Spleen (tissue), 11 donors: Measurements from ENCODE around the gene HEG1. TPM values are rescaled to one million over a fixed set of nuclear protein-coding genes. Genes with fewer than 3 reads are reported as not detected.

Experiments used
- DNase-seq: peaks from one replicate; pipeline ENCODE4 v3.0.0-alpha.2; 2020
- H3K27ac ChIP-seq, 8 donors: fragments of 200-600 bp; sonication (generic) in 7 of 8; 1 replicate in 4 of 8; 2 replicates in 4 of 8; pipeline versions ENCODE4 v1.5.0 to v1.8.0; 2016 to 2021; ENCODE audit warnings: inconsistent platforms in 4 of 8, mild to moderate bottlenecking in 4 of 8, moderate library complexity in 1 of 8
- H3K27me3 ChIP-seq, 7 donors: fragments of 200-600 bp; sonication (generic) in 6 of 7; replicated peaks in 1 of 7; 1 replicate in 4 of 7; 2 replicates in 3 of 7; pipeline versions ENCODE4 v1.5.0 to v1.8.0; 2016 to 2021; ENCODE audit warnings: inconsistent platforms in 3 of 7, mild to moderate bottlenecking in 1 of 7
- H3K36me3 ChIP-seq, 6 donors: fragments of 200-600 bp; sonication (generic) in 5 of 6; 1 replicate in 4 of 6; 2 replicates in 2 of 6; pipeline versions ENCODE4 v1.5.0 to v1.8.0; 2016 to 2021; ENCODE audit warnings: inconsistent platforms in 2 of 6
- H3K4me1 ChIP-seq, 6 donors: fragments of 200-600 bp; sonication (generic) in 5 of 6; 1 replicate in 3 of 6; 2 replicates in 3 of 6; pipeline versions ENCODE4 v1.5.0 to v1.8.0; 2016 to 2021; ENCODE audit warnings: inconsistent platforms in 3 of 6
- H3K4me3 ChIP-seq, 8 donors: fragments of 200-600 bp; sonication (generic) in 7 of 8; 1 replicate in 4 of 8; 2 replicates in 4 of 8; pipeline versions ENCODE4 v1.5.0 to v1.8.0; 2016 to 2021; ENCODE audit warnings: inconsistent platforms in 4 of 8, mild to moderate bottlenecking in 4 of 8, moderate library complexity in 2 of 8
- H3K9me3 ChIP-seq, 8 donors: fragments of 200-600 bp; sonication (generic) in 7 of 8; 1 replicate in 4 of 8; 2 replicates in 4 of 8; pipeline versions ENCODE4 v1.5.0 to v1.8.0; 2016 to 2021; ENCODE audit warnings: inconsistent platforms in 4 of 8
- POLR2A ChIP-seq, 3 donors: fragments of 450-650 bp; IDR thresholded peaks; one replicate each; pipeline ENCODE4 v1.5.1; 2017; ENCODE audit warnings: antibody characterized with exemption in 3 of 3, mild to moderate bottlenecking in 1 of 3
- POLR2AphosphoS5 ChIP-seq, 3 donors: sonication (generic); formaldehyde crosslinking; IDR thresholded peaks; one replicate each; pipeline ENCODE4 v1.5.1; 2017; ENCODE audit warnings: antibody characterized with exemption in 3 of 3
- WGBS, 5 donors: extraction: QIAGEN DNeasy Blood & Tissue Kit in 3 of 5; methylation state at CpG; one replicate each; pipeline versions ENCODE4 v1.1.5 to v1.1.7; 2013 to 2018; 5-methylcytosine and 5-hydroxymethylcytosine counted together
- intact Hi-C: fragments of 100-400 bp; cut with DNase I; formaldehyde crosslinking; loops from one replicate; pipeline ENCODE4 v1.15.0; 2023; ENCODE audit warnings: low total_unique reads
- polyA plus RNA-seq, 3 donors: library from polyadenylated mRNA; stranded (reverse); fragments of 200-250 nt; gene quantifications; one replicate each; pipeline ENCODE4 v1.2.1, GENCODE V29; 2013
- total RNA-seq, 7 donors: library from RNA; depleted of rRNA in 3 of 7; stranded (reverse); fragments of >200 nt in 3 of 7; fragmentation: NEBNext Ultra II Directional in 4 of 7; extraction: Animal tissue kit (Norgen Biotek cat#: 25700) in 4 of 7; gene quantifications; one replicate each; pipeline versions ENCODE4 v1.1.0 to v1.2.1, GENCODE V29; 2016 to 2021
- TF ChIP-seq, protein P1 (sequence below), 11 experiments: fragments of 200-600 bp in 7 of 11; fragments of 450-650 bp in 4 of 11; sonication (generic) in 4 of 11; IDR thresholded peaks in 8 of 11; conservative IDR thresholded peaks in 3 of 11; 1 replicate in 7 of 11; 2 replicates in 4 of 11; pipeline versions ENCODE4 v1.4.0 to v1.8.0; 2016 to 2021; ENCODE audit warnings: antibody characterized with exemption in 11 of 11, inconsistent platforms in 4 of 11, mild to moderate bottlenecking in 1 of 11
- donor health status: healthy with polysubstance abuse.
- donor health status: DM: no; HTN: no; CAD: no; lungs with moderate emphysema.
- donor health status: DM: no; HTN: no; CAD: no.
- donor health status: Bipolar disorder and iron deficiency.
- donor health status: healthy.
- donor health status: DM: no; HTN: no; CAD: no.
- donor health status: DM: yes; HTN: yes; CAD: no.

HEG1 gene
- total and polyA plus RNA-seq, 10 donors = 3.1 to 87.9 (median 64.7) TPM

- intact Hi-C loops = loop anchor here (5.0 kb wide), 1 partner anchor 437 kb away; no protein-coding TSS in a partner anchor
- Histone ChIP-seq H3K4me3 (no peak overlapping the region), H3K27ac (peak overlapping the region in 6 of 8 donors; percentile 11 to 59 (median 44)), H3K36me3 (peaks cover 3 to 100% (median 71%) of the 10 kb centered on the region in 6 donors), H3K27me3 (no peaks in the 10 kb centered on the region), H3K9me3 (no peaks in the 10 kb centered on the region), H3K4me1 (peaks cover 3 to 44% (median 28%) of the 10 kb centered on the region in 6 donors)
- no peak for TF ChIP-seq POLR2A (IDR thresholded peaks at IDR 0.05)
- no peak for TF ChIP-seq POLR2AphosphoS5 (IDR thresholded peaks at IDR 0.05)
- TF ChIP-seq, protein P1, sequence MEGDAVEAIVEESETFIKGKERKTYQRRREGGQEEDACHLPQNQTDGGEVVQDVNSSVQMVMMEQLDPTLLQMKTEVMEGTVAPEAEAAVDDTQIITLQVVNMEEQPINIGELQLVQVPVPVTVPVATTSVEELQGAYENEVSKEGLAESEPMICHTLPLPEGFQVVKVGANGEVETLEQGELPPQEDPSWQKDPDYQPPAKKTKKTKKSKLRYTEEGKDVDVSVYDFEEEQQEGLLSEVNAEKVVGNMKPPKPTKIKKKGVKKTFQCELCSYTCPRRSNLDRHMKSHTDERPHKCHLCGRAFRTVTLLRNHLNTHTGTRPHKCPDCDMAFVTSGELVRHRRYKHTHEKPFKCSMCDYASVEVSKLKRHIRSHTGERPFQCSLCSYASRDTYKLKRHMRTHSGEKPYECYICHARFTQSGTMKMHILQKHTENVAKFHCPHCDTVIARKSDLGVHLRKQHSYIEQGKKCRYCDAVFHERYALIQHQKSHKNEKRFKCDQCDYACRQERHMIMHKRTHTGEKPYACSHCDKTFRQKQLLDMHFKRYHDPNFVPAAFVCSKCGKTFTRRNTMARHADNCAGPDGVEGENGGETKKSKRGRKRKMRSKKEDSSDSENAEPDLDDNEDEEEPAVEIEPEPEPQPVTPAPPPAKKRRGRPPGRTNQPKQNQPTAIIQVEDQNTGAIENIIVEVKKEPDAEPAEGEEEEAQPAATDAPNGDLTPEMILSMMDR (IDR thresholded peaks at IDR 0.05 in 8 of 11, conservative IDR thresholded peaks at IDR 0.05 in 3 of 11) = no peak
- 66 to 80% (median 67%) methylated on average over 2 of the region's 2 CpGs for WGBS, 5 donors
- DNase-seq = no peak
Measured at GRCh38 chr3:124999897-125000435, 55.8 kb downstream of the HEG1 start.

GRCh38 chr3:124999317-124999716 is 56.5 kb downstream of the HEG1 start:
- intact Hi-C loops = loop anchor here (5.0 kb wide), 1 partner anchor 438 kb away; no protein-coding TSS in a partner anchor
- H3K4me3 ChIP-seq = no peak overlapping the region
- TF ChIP-seq, protein P1 (IDR thresholded peaks at IDR 0.05 in 8 of 11, conservative IDR thresholded peaks at IDR 0.05 in 3 of 11) = no peak
- TF ChIP-seq POLR2A (IDR thresholded peaks at IDR 0.05) = no peak
- TF ChIP-seq POLR2AphosphoS5 (IDR thresholded peaks at IDR 0.05) = no peak
- no peak for DNase-seq
- H3K36me3 ChIP-seq = peaks cover 3 to 100% (median 68%) of the 10 kb centered on the region in 6 donors
- peaks cover 3 to 46% (median 28%) of the 10 kb centered on the region in 6 donors for H3K4me1 ChIP-seq
- H3K9me3 ChIP-seq = no peaks in the 10 kb centered on the region
- no peaks in the 10 kb centered on the region for H3K27me3 ChIP-seq
- peak overlapping the region in 7 of 8 donors; percentile 11 to 59 (median 34) for H3K27ac ChIP-seq
- WGBS, 5 donors = 62 to 90% (median 70%) methylated on average over 1 of the region's 1 CpG

DNA sequence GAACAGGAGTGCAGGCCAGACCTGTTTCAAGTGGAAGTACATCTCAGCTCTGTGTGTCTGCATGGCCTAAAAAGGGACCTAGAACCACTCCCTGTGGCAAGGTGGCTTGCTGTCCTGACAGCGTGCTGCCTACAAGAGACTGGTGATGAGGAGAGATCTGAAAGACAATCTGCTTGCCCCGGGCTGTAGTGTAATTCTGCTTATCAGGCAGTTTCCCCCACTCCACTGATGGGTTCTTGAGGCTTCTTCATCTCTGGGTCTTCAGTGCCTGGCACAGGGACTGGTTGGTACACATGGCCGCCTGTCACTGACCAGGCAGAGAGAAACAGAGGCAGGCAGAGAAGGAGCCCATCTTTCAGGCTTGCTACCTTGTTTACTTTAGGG is 57.6 kb downstream of the HEG1 start:
- no peak overlapping the region for H3K4me3 ChIP-seq
- no peak for DNase-seq
- peak overlapping the region in 2 of 8 donors; percentile 54 to 59 for H3K27ac ChIP-seq
- TF ChIP-seq, protein P1 (IDR thresholded peaks at IDR 0.05 in 8 of 11, conservative IDR thresholded peaks at IDR 0.05 in 3 of 11) = no peak
- TF ChIP-seq POLR2AphosphoS5 (IDR thresholded peaks at IDR 0.05) (no peak), POLR2A (IDR thresholded peaks at IDR 0.05) (no peak)
- H3K9me3 ChIP-seq = no peaks in the 10 kb centered on the region
- 93 to 97% (median 96%) methylated on average over 3 of the region's 3 CpGs for WGBS, 5 donors
- peaks cover 3 to 39% (median 27%) of the 10 kb centered on the region in 6 donors for H3K4me1 ChIP-seq
- intact Hi-C loops = loop anchor here (5.0 kb wide), 1 partner anchor 439 kb away; no protein-coding TSS in a partner anchor
- no peaks in the 10 kb centered on the region for H3K27me3 ChIP-seq
- peaks cover 0 to 100% (median 66%) of the 10 kb centered on the region in 6 donors for H3K36me3 ChIP-seq
